Measurements from ENCODE around the gene CYP4F2. TPM values are rescaled to one million over a fixed set of nuclear protein-coding genes. Genes with fewer than 3 reads are reported as not detected.

Gene CYP4F2
- total and polyA plus RNA-seq, 2 donors from 2014 or later, result 0.31 to 16.8 TPM

GRCh38 chr19:15923702-15924101 is 25.8 kb upstream of the CYP4F2 start:
- Histone ChIP-seq H3K9me3 (ENCODE audit: control insufficient read depth in 2 of 3, insufficient read depth in 1 of 3, low read length in 3 of 3) (no peaks in the 10 kb centered on the region), H3K4me3 (ENCODE audit: low read length in 3 of 3) (no peak overlapping the region), H3K27me3 (ENCODE audit: control insufficient read depth, insufficient read depth, low read length) (no peaks in the 10 kb centered on the region), H3K36me3 (ENCODE audit: control insufficient read depth in 2 of 3, insufficient read depth in 3 of 3, low read length in 3 of 3) (no peaks in the 10 kb centered on the region), H3K9ac (ENCODE audit: low read length in 3 of 3) (no peak overlapping the region), H3K4me1 (ENCODE audit: control insufficient read depth in 2 of 3, insufficient read depth in 2 of 3, low read depth in 1 of 3, low read length in 3 of 3) (no peaks in the 10 kb centered on the region), H3K27ac (ENCODE audit: low read depth in 2 of 2, low read length in 2 of 2) (no peak overlapping the region)
- no peak for DNase-seq
- TF ChIP-seq CTCF (IDR thresholded peaks at IDR 0.05; ENCODE audit: borderline replicate concordance, extremely low read depth, insufficient read depth), result no peak
- FAIRE-seq, result no peak
- intact Hi-C loops (cut with DNase I), result no loop called here

GRCh38 chr19:15922021-15922420 is 24.1 kb upstream of the CYP4F2 start:
- Histone ChIP-seq H3K9ac (ENCODE audit: low read length in 3 of 3) (no peak overlapping the region), H3K9me3 (ENCODE audit: control insufficient read depth in 2 of 3, insufficient read depth in 1 of 3, low read length in 3 of 3) (no peaks in the 10 kb centered on the region), H3K27ac (ENCODE audit: low read depth in 2 of 2, low read length in 2 of 2) (no peak overlapping the region), H3K27me3 (ENCODE audit: control insufficient read depth, insufficient read depth, low read length) (no peaks in the 10 kb centered on the region), H3K4me3 (ENCODE audit: low read length in 3 of 3) (no peak overlapping the region), H3K4me1 (ENCODE audit: control insufficient read depth in 2 of 3, insufficient read depth in 2 of 3, low read depth in 1 of 3, low read length in 3 of 3) (no peaks in the 10 kb centered on the region), H3K36me3 (ENCODE audit: control insufficient read depth in 2 of 3, insufficient read depth in 3 of 3, low read length in 3 of 3) (no peaks in the 10 kb centered on the region)
- FAIRE-seq (no peak), DNase-seq (no peak)
- TF ChIP-seq CTCF (IDR thresholded peaks at IDR 0.05; ENCODE audit: borderline replicate concordance, extremely low read depth, insufficient read depth), result no peak
- intact Hi-C loops (cut with DNase I), result no loop called here

GRCh38 chr19:15919243-15919642 is 21.4 kb upstream of the CYP4F2 start:
- TF ChIP-seq CTCF (IDR thresholded peaks at IDR 0.05; ENCODE audit: borderline replicate concordance, extremely low read depth, insufficient read depth), result no peak
- Histone ChIP-seq H3K4me1 (ENCODE audit: control insufficient read depth in 2 of 3, insufficient read depth in 2 of 3, low read depth in 1 of 3, low read length in 3 of 3) (no peaks in the 10 kb centered on the region), H3K9ac (ENCODE audit: low read length in 3 of 3) (no peak overlapping the region), H3K27ac (ENCODE audit: low read depth in 2 of 2, low read length in 2 of 2) (no peak overlapping the region), H3K9me3 (ENCODE audit: control insufficient read depth in 2 of 3, insufficient read depth in 1 of 3, low read length in 3 of 3) (peaks cover 0 to 9% (median 0%) of the 10 kb centered on the region in 3 donors), H3K36me3 (ENCODE audit: control insufficient read depth in 2 of 3, insufficient read depth in 3 of 3, low read length in 3 of 3) (no peaks in the 10 kb centered on the region), H3K27me3 (ENCODE audit: control insufficient read depth, insufficient read depth, low read length) (no peaks in the 10 kb centered on the region), H3K4me3 (ENCODE audit: low read length in 3 of 3) (no peak overlapping the region)
- intact Hi-C loops (cut with DNase I), result no loop called here
- DNase-seq, result no peak
- no peak for FAIRE-seq

GRCh38 chr19:15915109-15915508 is 17.2 kb upstream of the CYP4F2 start:
- no peak for DNase-seq
- Histone ChIP-seq H3K27ac (ENCODE audit: low read depth in 2 of 2, low read length in 2 of 2) (no peak overlapping the region), H3K4me3 (ENCODE audit: low read length in 3 of 3) (no peak overlapping the region), H3K27me3 (ENCODE audit: control insufficient read depth, insufficient read depth, low read length) (peaks cover 6% of the 10 kb centered on the region), H3K36me3 (ENCODE audit: control insufficient read depth in 2 of 3, insufficient read depth in 3 of 3, low read length in 3 of 3) (no peaks in the 10 kb centered on the region), H3K9ac (ENCODE audit: low read length in 3 of 3) (no peak overlapping the region), H3K4me1 (ENCODE audit: control insufficient read depth in 2 of 3, insufficient read depth in 2 of 3, low read depth in 1 of 3, low read length in 3 of 3) (no peaks in the 10 kb centered on the region), H3K9me3 (ENCODE audit: control insufficient read depth in 2 of 3, insufficient read depth in 1 of 3, low read length in 3 of 3) (peaks cover 0 to 9% (median 0%) of the 10 kb centered on the region in 3 donors)
- TF ChIP-seq CTCF (IDR thresholded peaks at IDR 0.05; ENCODE audit: borderline replicate concordance, extremely low read depth, insufficient read depth), result no peak
- FAIRE-seq, result no peak
- intact Hi-C loops (cut with DNase I), result no loop called here
